ENCODE results near the gene ATRN.
"Not testable (repeated sequence)": the region's sequence is repeated elsewhere in the genome, so short reads cannot be mapped to it uniquely, and the experiment has no call there.

The ATRN gene

DNA sequence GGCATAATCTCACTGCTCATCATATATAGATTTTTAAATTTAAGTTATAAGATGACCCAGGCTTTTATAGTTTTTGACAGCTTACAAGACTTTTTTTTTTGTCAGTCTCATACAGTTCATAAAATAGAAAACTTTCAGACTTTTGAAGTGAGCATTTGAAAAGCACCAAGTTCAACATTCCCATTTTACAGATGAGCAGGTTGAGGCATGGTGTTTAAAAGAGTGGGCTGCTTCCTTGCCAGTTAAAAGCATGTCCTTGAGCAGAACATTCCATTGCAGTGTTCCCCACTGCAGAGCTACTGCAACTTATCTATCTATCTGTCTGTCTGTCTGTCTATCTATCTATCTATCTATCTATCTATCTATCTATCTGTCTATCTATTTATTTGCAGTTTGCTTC is 105.5 kb downstream of the ATRN start:
- DNase-seq: no peak

GRCh38 chr20:3577366-3577765 is 106.5 kb downstream of the ATRN start:
- no peak for DNase-seq

- no peak for DNase-seq
Measured at GRCh38 chr20:3580412-3580811, 109.6 kb downstream of the ATRN start.

GRCh38 chr20:3583765-3584164 is 112.9 kb downstream of the ATRN start:
- DNase-seq: no peak

GRCh38 chr20:3586093-3586492 is 115.3 kb downstream of the ATRN start:
- no peak for DNase-seq

- no peak for DNase-seq
Measured at GRCh38 chr20:3590164-3590563, 119.3 kb downstream of the ATRN start.

GRCh38 chr20:3592931-3593330 is 122.1 kb downstream of the ATRN start:
- no peak for DNase-seq

DNA sequence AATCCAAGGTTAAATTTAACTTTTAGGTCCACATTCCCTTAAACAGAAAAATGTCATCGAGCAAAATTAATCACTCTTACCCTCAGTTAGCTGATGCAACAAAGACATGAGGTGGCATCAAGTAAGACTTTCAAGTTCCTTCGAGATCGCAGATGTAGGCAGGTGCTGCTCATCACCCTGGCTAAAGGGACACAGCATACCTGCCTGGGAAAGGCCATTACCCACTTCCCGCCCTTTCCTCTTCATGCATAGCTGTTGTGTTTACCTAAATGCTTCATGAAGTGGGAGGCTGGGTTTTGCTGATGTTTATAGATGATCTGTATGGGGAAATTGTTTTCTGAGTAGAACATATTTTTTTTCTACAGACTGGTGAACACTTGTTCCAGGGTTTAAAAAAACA is 124.7 kb downstream of the ATRN start:
- DNase-seq: no peak

GRCh38 chr20:3603108-3603507 is 132.3 kb downstream of the ATRN start:
- DNase-seq: no peak

DNA sequence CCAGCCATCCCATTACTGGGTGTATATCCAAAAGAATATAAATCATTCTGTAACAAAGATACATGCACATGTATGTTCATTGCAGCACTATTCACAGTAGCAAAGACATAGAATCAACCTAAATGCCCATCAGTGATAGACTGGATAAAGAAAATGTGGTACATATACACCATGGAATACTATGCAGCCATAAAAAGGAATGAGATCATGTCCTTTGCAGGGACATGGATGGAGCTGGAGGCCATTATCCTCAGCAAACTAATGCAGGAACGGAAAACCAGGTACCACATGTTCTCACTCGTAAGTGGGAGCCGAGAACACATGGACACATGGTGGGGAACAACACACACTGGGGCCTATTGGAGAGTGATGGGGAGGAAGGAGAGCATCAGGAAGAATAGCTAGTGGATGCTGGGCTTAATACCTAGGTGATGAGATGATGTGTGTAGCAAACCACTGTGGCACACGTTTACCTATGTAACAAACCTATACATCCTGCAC is 134.6 kb downstream of the ATRN start:
- not testable (repeated sequence) for DNase-seq

DNA sequence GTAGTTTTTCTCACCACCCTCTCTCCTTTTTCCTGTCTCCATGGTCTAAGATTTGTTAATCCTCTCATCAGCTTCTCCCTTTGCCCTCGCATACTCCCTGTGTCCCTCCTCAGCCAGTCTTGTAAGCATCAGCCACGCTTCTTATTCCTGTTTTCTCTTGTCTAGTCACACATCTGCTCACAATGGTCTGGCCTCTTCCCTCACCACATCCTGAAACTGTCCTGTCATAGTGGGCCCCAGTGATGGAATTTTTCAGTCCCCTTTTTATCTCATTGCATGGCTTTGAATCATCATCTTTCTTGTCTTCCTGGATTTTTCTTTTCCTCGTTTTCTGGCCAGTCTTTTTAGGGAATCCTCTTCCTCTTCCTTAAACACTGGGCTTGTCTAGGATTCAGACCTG is 135.2 kb downstream of the ATRN start:
- DNase-seq: no peak

GRCh38 chr20:3611901-3612300 is 141.1 kb downstream of the ATRN start:
- DNase-seq: no peak

DNA sequence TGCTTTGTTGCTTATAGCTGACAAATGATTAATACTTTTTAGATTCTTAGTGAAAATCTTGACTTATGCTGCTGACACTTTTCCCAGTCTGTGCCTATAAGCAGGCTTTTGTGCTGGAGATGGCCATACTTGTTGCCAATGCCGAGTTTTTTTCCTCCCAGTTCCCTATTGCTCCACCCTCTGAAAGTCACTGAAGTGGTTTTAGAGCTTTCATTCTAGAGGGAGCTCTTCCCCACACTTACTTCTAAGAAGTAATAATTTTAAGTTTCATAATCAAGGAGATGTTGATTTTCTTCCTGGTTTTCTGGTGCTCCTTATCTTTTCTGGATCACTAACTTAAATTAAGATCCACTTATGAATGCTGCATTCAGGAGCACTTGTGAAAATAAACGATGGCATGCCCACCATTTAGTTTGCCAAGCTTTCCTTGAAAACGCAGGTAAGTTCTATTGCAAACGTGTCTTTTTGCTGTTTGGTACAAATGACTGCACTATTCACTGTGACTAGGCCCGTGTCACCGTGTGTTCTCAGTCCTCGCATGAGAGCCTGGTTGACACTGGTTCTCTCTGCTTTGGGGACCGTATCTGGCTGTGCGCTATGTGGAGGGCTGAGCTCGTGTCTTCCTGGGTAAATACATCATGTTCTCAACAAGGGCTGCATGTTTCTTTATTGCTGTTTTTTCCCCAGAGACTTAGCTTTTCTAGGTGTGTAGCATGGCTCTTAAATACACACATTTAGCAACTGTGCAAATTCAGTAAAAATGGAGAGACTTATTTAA is 142.2 kb downstream of the ATRN start:
- DNase-seq: no peak

- DNase-seq: no peak
Measured at GRCh38 chr20:3613821-3614440, 143.1 kb downstream of the ATRN start.

GRCh38 chr20:3614466-3614865 is 143.6 kb downstream of the ATRN start:
- DNase-seq: no peak

DNA sequence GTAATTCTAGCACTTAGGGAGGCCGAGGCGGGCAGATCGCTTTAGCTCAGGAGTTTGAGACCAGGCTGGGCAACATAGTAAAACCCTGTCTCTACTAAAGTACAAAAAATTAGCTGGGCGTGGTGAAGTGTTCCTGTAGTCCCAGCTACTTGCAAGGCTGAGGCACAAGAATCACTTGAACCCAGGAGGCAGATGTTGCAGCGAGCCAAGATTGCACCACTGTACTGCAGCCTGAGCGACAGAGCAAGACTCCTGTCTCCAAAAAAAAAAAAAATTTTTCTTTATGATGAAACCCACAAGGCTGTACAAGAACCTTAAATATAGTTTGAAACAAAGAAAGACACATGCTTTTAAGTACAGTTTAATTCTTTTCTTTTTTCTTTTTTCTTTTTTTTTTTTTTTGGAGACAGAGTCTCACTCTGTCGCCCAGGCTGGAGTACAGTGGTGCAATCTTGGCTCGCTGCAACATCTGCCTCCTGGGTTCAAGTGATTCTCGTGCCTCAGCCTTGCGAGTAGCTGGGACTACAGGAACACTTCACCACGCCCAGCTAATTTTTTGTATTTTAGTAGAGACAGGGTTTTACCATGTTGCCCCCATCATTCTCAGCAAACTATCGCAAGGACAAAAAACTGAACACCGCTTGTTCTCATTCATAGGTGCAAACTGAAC is 144.5 kb downstream of the ATRN start:
- DNase-seq: not testable (repeated sequence)

GRCh38 chr20:3616250-3616649 is 145.4 kb downstream of the ATRN start:
- no peak for DNase-seq

DNA sequence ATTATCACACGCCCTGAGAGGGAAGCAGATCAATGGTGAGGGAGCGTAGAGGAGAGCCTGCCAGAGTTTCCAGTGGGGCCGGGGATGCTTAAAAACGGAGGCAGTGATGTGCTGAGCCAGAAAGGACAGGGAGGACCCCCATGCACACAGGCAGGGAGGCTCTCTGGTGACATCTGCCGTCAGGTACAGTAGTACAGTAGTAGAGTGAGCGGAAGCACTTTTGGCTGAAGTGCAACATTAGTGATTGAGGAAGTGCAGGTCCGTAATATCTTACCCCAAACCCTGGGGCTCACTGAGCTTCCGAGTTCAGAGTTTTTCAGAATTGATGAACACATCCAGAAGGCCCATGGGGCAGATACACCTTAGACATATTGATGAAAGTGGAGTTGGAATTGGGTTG is 150.3 kb downstream of the ATRN start:
- DNase-seq: no peak

GRCh38 chr20:3622406-3622805 is 151.6 kb downstream of the ATRN start:
- DNase-seq: no peak

- DNase-seq: no peak
Measured at GRCh38 chr20:3627476-3627875, 156.7 kb downstream of the ATRN start.

- no peak for DNase-seq
Measured at GRCh38 chr20:3628502-3629314, 157.9 kb downstream of the ATRN start.

GRCh38 chr20:3629893-3630292 is 159.1 kb downstream of the ATRN start:
- no peak for DNase-seq

DNA sequence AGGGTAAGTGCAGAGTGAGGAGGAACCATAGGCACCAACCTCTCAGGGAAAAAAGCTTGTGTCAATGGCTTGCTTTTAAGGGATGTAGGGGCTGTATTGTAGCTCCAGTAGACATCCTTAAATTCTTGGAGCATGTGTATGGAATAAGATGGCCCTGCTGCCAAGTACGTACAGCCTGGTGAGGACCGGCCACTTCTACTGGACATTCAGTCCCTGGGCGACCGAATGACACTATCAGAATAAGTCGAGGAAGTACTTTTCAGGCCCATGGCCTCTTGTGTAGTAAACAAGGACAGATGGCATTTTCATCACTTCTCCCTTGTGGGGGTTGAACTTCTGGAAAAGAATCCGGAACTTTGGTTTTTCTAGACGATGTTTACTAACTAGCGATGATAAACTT is 159.6 kb downstream of the ATRN start:
- no peak for DNase-seq

All from NCI-H2227 treated with DMSO at 0.1 percent for 48 hours (cell line).